Measurements from ENCODE around the gene CNN2.
A peak's percentile ranks its signal among the peaks of the same experiment; 100 is the strongest.

Gene CNN2

DNA sequence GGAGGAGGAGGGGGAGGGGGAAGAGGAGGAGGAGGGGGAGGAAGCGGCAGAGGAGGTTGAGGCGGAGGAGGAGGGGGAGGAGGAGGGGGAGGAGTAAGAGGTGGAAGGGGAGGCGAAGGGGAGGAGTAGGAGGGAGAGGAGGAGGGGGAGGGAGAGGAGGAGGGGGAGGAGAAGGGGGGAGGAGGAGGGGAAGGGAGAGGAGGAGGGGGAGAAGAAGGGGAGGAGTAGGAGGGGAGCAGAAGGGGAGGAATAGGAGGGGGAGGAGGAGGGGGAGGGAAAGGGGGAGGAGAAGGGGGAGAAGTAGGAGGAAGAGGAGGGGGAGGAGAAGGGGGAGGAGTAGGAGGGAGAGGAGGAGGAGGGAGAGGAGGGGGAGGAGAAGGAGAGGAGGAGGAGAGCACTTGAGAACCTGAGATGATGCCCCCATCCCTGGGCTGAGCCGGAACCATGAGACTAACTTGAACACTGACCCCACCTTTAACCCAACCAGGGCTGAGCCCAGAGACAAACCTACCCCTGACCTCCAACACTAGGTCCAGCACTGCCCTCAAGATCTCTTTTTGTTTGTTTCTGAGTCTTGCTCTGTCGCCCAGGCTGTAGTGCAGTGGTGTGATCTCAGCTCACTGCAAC lies 26.1 kb downstream of the CNN2 start:
- no peak for DNase-seq

DNA sequence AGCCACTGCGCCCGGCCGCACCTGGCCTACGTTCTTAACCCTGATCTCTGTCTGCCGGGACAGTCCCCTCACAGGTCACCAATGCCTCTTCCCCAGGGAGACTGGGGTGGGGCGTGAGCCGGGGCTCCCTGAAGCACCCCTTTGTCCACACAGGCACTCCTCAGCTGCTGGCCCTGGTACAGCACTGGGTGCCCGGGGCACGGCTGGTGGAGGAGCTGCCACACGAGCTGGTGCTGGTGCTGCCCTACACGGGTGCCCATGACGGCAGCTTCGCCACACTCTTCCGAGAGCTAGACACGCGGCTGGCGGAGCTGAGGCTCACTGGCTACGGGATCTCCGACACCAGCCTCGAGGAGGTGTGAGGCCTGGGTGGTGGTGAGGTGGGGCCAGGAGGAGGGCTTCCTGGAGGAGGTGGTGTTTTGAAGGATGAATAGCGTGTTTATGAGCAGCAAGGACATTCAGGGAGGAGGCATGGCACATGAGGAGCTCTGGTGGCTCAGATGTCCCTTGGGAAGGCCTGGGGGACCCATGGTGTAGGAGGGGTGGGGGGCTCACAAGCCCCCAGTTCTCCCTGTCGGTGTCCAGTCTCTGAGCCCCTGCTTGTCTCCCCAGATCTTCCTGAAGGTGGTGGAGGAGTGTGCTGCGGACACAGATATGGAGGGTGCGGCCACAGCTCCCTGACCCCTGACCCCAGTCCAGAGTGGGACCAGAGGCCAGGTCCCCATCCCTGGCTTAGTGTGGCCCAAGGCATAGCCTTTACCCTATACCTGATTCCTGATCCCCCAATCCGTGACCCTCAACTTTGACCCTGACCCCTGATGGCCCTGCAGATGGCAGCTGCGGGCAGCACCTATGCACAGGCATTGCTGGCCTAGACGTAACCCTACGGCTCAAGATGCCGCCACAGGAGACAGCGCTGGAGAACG lies 27.0 kb downstream of the CNN2 start:
- DNase-seq: no peak

DNA sequence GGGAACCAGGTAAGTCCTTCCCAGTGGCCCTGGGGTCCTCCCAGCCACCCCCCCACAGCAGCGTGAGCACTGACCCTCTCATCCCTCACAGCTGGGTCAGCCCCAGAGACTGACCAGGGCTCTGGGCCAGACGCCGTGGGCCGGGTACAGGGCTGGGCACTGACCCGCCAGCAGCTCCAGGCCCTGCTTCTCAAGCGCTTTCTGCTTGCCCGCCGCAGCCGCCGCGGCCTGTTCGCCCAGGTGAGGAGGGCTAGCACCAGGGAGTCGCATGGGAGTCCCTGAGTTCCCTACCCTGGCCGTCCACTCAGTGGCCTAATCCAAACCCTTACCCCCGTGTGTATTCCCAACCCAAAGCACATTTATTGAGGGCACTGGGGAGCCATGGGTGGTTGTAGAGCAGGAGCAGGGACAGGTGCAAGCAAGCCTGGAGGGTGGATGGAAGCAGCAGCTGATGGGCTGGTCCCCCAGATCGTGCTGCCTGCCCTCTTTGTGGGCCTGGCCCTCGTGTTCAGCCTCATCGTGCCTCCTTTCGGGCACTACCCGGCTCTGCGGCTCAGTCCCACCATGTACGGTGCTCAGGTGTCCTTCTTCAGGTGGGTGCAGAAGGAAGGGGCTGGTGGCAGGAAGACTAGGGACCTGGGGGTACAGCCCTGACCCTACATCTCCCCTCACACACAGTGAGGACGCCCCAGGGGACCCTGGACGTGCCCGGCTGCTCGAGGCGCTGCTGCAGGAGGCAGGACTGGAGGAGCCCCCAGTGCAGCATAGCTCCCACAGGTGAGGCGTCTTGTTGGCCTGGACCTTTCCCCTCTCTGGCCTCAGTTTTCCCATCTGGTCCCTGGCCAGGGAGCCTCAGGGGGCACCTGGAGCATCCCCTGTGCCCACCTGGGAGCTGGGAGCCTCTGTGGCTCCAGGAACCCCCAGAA lies 28.0 kb downstream of the CNN2 start:
- no peak for DNase-seq

DNA sequence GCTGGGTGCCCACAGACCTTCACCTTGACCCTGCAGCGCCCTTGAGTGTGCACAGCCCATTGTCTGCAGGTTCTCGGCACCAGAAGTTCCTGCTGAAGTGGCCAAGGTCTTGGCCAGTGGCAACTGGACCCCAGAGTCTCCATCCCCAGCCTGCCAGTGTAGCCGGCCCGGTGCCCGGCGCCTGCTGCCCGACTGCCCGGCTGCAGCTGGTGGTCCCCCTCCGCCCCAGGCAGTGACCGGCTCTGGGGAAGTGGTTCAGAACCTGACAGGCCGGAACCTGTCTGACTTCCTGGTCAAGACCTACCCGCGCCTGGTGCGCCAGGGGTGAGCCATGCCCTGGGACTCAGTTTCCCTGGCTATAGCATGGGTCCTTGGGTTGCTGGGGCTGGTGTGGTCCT lies 28.6 kb downstream of the CNN2 start:
- DNase-seq: no peak

DNA sequence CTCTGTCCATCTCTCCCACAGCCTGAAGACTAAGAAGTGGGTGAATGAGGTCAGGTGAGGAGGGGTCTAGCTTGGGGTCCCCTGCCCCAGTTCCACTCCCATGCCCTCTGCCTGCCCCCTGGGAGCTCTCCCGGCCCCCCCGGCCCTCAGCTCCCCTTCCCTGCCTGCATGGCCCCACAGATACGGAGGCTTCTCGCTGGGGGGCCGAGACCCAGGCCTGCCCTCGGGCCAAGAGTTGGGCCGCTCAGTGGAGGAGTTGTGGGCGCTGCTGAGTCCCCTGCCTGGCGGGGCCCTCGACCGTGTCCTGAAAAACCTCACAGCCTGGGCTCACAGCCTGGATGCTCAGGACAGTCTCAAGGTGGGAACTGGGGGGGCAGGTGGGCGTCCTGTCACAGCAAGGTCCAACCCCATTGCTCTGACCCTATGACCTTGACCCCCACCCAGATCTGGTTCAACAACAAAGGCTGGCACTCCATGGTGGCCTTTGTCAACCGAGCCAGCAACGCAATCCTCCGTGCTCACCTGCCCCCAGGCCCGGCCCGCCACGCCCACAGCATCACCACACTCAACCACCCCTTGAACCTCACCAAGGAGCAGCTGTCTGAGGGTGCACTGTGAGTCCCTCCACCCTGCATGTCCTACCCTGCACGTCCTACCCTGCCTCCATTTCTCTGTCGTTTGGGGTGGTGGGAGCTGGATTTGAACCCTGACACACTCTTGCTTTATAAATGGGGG lies 29.6 kb downstream of the CNN2 start:
- DNase-seq: no peak

DNA sequence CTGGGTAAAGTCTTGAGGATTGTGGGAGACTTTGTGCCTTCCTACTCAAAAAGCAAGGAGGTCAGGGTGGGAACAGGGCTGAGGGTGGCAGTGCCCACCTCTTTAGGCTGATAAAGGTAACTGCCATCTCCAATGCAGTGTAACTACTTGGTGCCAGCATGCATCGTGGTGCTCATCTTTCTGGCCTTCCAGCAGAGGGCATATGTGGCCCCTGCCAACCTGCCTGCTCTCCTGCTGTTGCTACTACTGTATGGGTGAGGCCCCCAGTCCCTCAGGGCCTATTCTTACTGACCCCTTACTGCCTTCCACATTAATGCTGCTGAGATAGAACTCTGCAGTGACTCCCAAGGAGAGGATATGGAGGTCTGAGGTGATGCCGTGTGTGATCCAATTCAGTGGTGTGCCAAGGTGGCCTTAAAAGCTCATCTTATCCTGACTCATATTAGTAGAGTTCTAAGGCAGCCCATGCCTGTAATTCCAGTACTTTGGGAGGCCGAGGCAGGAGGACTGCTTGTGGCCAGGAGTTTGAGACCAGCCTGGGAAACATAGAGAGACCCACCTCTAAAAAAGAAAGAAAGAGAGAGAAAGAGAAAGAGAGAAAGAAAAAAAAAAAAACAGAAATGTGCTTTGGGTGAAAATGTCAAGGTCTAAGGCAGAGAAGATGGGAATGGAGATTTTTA lies 30.9 kb downstream of the CNN2 start:
- DNase-seq: no peak

DNA sequence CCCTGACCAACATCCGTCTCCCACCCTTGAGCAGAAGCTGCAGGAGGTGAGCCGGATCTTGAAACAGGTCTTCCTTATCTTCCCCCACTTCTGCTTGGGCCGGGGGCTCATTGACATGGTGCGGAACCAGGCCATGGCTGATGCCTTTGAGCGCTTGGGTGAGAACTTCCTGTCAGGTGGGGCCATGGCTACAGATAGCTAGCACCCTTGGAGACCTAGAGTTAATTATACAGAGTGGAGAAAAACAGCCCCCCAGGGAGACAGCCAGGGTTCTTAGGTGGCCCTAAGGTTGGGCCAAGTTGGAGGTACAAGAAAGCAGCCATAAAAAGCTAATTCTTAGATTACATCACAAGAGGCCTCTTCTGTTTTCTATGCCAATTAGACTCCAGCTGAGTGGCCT lies 31.7 kb downstream of the CNN2 start:
- DNase-seq: no peak

DNA sequence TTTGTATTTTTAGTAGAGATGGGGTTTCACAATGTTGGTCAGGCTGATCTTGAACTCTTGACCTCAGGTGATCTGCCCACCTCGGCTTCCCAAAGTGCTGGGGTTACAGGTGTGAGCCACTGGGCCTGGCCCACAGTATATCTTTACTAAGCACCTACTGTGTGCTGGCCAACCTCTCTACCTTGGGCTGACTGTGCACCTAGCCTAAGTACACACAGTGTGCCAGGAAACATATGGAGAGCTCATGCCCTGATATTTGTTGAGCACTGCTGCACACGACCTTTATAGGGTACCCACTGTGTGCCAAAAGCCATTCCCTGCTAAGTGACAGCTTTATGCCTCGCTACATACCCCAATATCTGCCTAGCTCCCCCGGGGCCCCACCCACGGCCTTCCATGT lies 34.3 kb downstream of the CNN2 start:
- DNase-seq: no peak

DNA sequence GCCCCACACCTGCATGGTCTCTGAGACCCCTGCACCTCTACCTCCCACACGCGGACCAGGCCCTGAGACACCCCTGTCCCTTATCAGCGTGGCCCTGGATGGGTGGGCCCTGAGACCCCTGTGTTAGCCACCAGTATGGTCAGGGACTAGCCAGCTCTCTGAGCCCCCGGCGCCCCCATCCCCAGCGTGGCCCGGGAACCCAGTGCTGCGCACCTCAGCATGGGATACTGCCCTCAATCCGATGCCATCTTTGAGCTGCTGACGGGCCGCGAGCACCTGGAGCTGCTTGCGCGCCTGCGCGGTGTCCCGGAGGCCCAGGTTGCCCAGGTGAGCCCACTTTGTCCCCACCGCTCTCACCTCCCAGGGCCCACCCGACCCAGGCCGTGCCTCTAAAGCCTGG lies 35.6 kb downstream of the CNN2 start:
- DNase-seq: no peak

DNA sequence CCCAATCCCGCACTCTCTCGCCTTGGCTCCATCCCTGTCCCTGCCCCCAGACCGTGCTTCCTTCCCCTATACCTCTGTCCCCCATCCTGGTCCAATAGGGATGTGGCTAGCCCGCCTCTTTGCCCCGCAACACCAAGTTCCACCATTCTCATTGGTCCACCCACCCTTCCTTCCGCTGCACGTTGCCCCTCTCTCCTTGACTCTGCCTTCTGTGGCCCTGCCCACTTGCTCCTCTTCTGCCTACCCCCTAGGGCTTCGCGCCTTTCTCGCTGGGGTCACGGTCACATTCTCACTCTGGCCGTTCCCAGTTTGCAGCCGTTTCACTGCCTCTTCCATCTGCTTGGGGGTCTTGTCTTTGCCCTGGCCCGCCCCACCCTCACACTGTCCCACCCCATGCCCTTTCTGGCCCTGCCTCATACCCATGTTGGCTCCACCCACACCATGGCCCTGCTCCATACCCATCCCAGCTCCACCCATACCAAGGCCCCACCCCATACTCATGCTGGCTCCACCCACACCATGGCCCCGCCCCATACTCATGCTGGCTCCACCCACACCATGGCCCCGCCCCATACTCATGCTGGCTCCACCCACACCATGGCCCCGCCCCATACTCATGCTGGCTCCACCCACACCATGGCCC lies 36.1 kb downstream of the CNN2 start:
- DNase-seq: no peak

DNA sequence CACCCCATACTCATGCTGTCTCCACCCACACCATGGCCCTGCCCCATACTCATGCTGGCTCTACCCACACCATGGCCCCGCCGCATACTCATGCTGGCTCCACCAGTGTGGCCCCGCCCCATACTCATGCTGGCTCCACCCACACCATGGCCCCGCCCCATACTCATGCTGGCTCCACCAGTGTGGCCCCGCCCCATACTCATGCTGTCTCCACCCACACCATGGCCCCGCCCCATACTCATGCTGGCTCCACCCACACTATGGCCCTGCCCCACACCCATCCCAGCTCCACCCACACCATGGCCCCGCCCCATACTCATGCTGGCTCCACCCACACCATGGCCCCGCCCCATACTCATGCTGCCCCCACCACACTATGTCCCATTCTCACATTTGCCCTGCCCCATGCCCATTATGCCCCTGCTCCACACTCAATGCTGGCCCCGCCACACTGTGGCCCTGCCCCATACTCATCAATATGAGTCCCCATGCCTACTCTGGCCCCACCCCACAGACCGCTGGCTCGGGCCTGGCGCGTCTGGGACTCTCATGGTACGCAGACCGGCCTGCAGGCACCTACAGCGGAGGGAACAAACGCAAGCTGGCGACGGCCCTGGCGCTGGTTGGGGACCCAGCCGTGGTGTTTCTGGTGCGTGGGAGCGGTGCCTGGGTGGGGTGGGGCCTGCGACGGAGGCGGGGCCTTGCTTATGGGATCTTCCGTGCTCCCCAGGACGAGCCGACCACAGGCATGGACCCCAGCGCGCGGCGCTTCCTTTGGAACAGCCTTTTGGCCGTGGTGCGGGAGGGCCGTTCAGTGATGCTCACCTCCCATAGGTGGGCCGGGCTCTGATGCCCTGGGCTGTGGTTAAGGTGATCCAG lies 36.9 kb downstream of the CNN2 start:
- DNase-seq: no peak

DNA sequence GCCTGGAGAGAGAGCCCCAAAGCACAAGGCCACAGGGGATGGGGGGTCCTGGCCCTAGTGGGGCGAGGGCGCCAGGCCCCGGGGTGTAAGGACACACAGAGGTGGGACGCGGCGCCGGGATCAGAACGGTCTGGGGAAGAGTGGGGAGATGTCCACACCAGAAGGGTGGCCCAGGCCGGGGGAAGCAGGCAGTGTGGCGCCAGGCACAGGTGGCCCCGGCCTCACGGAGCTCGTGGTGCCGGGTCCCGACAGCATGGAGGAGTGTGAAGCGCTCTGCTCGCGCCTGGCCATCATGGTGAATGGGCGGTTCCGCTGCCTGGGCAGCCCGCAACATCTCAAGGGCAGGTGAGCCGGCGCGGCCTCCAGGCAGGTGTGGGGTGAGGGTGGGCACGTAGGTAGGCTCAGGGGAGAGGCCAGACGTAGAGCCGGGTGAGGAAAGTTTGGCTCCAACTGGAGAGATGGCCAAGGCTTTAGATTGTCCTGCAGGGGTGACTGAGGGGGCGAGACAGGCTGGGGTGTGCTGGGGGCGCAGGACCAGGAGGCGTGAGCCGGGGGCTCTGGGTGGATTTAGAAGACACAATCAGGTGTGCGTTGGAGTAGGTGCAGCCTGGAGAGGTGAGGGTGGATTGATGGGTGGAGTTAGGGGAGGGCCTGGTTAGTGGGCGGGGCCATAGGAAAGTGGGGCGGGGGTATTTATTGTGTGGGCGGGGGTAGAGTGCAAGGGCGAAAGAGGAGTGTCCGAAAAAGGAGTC lies 37.7 kb downstream of the CNN2 start:
- DNase-seq: no peak

DNA sequence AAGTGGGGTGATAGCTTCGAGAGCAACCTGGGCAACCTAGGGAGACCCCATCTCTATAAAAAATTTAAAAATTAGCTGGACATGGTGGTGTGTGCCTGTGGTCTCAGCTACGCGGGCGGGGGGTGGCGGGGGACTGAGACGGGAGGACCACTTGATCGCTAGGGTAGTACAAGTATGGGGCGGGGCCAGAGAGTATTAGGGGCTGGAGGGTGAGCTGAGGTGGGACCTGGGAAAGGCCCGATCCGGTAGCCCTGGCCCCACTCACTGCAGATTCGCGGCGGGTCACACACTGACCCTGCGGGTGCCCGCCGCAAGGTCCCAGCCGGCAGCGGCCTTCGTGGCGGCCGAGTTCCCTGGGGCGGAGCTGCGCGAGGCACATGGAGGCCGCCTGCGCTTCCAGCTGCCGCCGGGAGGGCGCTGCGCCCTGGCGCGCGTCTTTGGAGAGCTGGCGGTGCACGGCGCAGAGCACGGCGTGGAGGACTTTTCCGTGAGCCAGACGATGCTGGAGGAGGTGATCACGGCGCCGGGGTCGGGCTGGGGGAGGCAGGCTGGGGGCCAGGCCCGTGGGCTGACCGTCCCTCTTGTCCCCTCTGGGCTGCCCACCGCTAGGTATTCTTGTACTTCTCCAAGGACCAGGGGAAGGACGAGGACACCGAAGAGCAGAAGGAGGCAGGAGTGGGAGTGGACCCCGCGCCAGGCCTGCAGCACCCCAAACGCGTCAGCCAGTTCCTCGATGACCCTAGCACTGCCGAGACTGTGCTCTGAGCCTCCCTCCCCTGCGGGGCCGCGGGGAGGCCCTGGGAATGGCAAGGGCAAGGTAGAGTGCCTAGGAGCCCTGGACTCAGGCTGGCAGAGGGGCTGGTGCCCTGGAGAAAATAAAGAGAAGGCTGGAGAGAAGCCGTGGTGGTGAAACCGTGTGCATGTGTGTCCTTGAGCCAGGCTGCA lies 38.5 kb downstream of the CNN2 start:
- peak; percentile 89 for DNase-seq

DNA sequence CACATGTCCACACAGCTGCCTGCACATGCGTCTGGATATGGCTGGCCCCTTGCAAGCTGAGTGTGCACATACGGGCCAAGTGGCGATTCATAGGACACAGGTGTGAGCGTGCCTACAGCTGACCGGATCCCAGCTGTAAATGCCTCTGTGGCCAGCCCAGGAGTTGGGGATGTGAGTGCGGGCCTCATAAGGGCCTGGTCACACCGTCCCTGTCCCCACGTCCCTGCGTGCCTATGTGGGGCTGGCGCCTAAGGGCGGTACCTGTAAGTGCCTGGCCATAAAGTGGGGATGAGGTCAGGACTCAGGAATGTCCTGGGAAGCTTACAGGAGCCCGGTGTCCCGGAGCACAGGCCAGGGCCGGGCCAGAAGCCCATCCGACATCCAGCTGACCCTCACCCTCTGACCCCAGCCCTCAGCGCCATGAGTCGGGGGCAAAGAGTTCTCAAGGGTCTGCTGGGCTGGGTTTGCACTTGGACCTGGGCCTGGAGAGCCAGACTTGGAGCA lies 39.2 kb downstream of the CNN2 start:
- peak; percentile 94 for DNase-seq

DNA sequence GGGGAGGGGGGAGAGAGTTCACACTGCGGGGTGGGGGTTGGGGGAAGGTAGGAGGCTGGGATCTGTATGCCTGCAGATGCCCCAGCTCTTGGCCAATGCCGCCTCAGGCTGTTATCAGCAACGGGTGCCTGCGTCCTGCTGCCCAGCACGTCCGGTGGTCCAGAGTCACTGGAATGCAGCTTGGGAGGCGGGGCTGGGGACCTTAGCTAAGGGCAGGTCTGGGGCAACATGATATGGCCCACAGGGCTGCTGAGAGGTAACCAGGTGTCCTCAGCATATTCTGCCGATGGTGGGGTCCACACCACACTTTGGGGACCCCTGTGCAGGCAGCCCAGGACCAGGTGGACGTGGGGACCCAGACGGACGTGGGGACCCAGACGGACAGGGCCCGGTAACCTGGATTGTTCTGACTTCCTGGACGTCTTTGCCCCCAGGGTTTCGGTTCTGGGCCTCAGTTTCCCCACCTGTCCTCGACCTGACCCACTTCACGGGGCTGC lies 39.9 kb downstream of the CNN2 start:
- peak; percentile 95 for DNase-seq

DNA sequence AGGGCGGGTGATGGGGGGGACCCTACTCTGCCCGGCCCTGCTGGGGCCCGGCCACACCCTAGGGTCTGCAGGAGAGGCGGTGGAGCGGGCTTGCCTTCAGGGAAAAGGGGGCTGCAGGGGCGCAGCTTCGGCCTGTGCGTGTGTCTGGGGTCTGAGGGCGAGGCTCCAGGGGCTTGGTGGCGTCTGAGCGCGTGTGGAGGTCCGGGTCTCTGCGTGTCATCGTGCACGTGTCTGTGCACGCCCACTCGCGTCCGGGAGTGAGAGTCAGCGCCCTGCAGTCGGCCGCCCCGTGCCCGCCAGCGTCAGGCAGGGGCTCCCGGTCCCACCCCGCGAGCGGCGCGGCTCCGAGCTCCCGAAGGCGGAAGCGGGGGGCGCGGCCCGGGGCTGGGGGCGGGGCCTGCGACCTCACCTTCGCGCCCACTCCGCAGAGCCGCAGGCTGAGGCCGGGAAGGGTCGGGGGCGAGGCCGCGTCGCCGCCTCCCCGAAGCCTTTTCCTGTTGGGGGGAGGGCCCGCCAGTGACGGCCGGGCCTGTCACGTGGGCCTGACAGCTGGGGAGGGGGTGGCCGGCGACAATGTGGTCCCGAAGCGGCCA lies 40.4 kb downstream of the CNN2 start, which contains the start of gene ARHGAP45:
ARHGAP45 (plus strand) TSS at position 420 of the 593 bp plus-strand sequence. CDS start 239 bp downstream, outside the sequence.
- DNase-seq: peak; percentile 69

DNA sequence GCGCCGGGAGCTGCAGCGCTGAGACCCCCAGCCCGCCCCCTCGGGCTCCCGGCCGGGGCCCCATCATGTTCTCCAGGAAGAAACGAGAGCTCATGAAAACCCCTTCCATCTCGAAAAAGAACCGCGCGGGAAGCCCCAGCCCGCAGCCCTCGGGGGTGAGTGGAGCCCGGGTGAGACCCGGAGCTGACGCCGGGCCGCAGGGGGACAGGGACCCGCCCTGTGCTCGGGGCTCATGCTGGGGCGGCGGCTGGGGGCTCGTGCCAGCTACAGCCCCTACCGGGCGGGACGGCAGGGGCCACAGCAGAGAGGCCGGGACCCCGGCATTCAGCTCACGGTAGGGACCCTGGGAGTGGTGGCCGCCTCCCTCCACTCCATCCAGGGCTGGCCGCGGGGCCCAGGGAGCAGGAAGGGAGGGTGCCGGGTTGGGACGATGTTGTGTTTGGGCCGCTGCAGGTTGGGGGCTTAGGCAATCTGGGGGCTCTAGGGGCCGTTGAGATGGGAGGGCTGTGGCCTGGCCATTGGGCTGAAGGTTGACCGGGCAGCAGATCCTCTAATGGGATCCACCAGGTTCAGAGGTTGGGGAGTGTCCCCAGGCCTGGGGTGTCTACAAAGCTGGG lies 41.0 kb downstream of the CNN2 start:
- DNase-seq: no peak

All from islet precursor cell (in vitro differentiated cells).